ENCODE data around the gene ZBTB47.

Gene ZBTB47

GRCh38 chr3:42701371-42702065 lies 48.0 kb downstream of the ZBTB47 start:
- peak; percentile 30 to 62 for DNase-seq

GRCh38 chr3:42702066-42702951 lies 48.8 kb downstream of the ZBTB47 start, which contains the start of gene HHATL:
Gene HHATL, minus strand, starts transcription at chr3:42702798. Its CDS starts 1,972 bp downstream, at chr3:42700826.
- no peak for DNase-seq

GRCh38 chr3:42702982-42703694 lies 49.6 kb downstream of the ZBTB47 start:
- no peak for DNase-seq

- DNase-seq: no peak
Measured at GRCh38 chr3:42703695-42704025, 50.2 kb downstream of the ZBTB47 start.

- DNase-seq: no peak
Measured at GRCh38 chr3:42704136-42704841, 50.8 kb downstream of the ZBTB47 start.

- DNase-seq: no peak
Measured at GRCh38 chr3:42705058-42705767, 51.7 kb downstream of the ZBTB47 start.

GRCh38 chr3:42705962-42706585 lies 52.6 kb downstream of the ZBTB47 start:
- DNase-seq: no peak

- DNase-seq: no peak
Measured at GRCh38 chr3:42706721-42707619, 53.5 kb downstream of the ZBTB47 start.

GRCh38 chr3:42707620-42708355 lies 54.3 kb downstream of the ZBTB47 start:
- DNase-seq: no peak

- no peak for DNase-seq
Measured at GRCh38 chr3:42708611-42709151, 55.2 kb downstream of the ZBTB47 start.

GRCh38 chr3:42709621-42710020 lies 56.1 kb downstream of the ZBTB47 start:
- no peak for DNase-seq

- no peak for DNase-seq
Measured at GRCh38 chr3:42710323-42711021, 57.0 kb downstream of the ZBTB47 start.

GRCh38 chr3:42711491-42712343 lies 58.2 kb downstream of the ZBTB47 start:
- no peak for DNase-seq

GRCh38 chr3:42712344-42712648 lies 58.8 kb downstream of the ZBTB47 start:
- no peak for DNase-seq

- DNase-seq: no peak
Measured at GRCh38 chr3:42712688-42713372, 59.3 kb downstream of the ZBTB47 start.

GRCh38 chr3:42713747-42714146 lies 60.2 kb downstream of the ZBTB47 start:
- DNase-seq: no peak

- no peak for DNase-seq
Measured at GRCh38 chr3:42714171-42714852, 60.8 kb downstream of the ZBTB47 start.
